ENCODE data around the gene MRC1.

The MRC1 gene

DNA sequence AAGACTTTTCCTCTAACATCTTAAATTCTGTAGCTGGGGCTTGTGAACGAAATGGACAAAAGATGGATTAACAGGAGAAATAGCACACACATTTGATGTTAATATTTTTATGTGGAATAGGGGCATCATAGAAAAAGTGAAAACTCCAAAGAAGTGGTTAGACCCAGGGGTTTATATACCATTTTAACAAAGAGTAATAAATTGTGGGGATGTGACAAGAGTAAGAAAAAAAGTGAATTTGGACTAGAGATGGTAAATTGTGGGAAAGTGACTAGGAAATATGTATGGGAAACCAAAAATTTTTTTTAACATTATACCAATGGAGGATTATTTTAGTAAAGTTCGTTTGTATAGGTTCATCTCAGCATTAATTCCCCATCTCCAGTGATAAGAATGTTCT lies 150.7 kb downstream of the MRC1 start:
- H3K9me3 ChIP-seq (ENCODE audit: severe bottlenecking), result no peaks in the 10 kb centered on the region
- no peaks in the 10 kb centered on the region for H3K36me3 ChIP-seq (ENCODE audit: low read depth)
- H3K4me3 ChIP-seq (ENCODE audit: severe bottlenecking), result no peak overlapping the region
- TF ChIP-seq, protein P1, sequence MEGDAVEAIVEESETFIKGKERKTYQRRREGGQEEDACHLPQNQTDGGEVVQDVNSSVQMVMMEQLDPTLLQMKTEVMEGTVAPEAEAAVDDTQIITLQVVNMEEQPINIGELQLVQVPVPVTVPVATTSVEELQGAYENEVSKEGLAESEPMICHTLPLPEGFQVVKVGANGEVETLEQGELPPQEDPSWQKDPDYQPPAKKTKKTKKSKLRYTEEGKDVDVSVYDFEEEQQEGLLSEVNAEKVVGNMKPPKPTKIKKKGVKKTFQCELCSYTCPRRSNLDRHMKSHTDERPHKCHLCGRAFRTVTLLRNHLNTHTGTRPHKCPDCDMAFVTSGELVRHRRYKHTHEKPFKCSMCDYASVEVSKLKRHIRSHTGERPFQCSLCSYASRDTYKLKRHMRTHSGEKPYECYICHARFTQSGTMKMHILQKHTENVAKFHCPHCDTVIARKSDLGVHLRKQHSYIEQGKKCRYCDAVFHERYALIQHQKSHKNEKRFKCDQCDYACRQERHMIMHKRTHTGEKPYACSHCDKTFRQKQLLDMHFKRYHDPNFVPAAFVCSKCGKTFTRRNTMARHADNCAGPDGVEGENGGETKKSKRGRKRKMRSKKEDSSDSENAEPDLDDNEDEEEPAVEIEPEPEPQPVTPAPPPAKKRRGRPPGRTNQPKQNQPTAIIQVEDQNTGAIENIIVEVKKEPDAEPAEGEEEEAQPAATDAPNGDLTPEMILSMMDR (IDR thresholded peaks at IDR 0.05; ENCODE audit: poor library complexity, severe bottlenecking), result no peak
- ATAC-seq (ENCODE audit: low read depth) (no peak), DNase-seq (ENCODE audit: low spot score) (no peak)
- no peaks in the 10 kb centered on the region for H3K27me3 ChIP-seq (ENCODE audit: insufficient read depth, poor library complexity, severe bottlenecking)
- no peaks in the 10 kb centered on the region for H3K4me1 ChIP-seq (ENCODE audit: insufficient read depth, poor library complexity, severe bottlenecking)
- H3K27ac ChIP-seq (ENCODE audit: poor library complexity, severe bottlenecking), result no peak overlapping the region
